ENCODE measurements around the gene EXD3. TPM values are rescaled to one million over a fixed set of nuclear protein-coding genes. Genes with fewer than 3 reads are reported as not detected.
"Not testable (repeated sequence)": the region's sequence is repeated elsewhere in the genome, so short reads cannot be mapped to it uniquely, and the experiment has no call there.

The EXD3 gene
- total and polyA plus RNA-seq, 4 donors = 9.4 to 43.5 (median 27.6) TPM

DNA sequence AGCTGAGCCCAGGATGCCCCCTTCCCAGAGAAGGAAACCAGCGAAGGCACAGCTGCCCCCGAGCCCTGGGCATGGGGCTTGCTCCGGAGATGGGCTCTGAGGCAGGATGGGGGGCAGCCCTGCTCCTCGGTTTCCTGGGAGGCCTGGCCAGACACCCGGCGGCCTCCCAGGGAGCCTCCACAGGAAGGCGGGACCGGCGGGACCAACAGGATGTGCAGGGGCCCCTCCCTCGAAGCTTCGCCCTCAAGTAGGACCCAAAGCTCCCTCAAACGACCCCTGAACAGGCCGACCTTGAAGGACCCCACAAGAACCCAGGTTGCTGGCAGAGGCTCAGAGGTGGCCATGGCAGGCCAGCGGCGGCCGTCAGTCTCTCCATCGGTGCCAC, 11.7 kb downstream of the EXD3 start:
- H3K27me3 ChIP-seq (ENCODE audit: control insufficient read depth, insufficient read depth, low read length) = no peaks in the 10 kb centered on the region
- H3K4me3 ChIP-seq (ENCODE audit: low read depth, low read length) = no peak overlapping the region
- no peak overlapping the region for H3K27ac ChIP-seq (ENCODE audit: low read depth, low read length)
- peaks cover 31% of the 10 kb centered on the region for H3K36me3 ChIP-seq (ENCODE audit: control insufficient read depth, insufficient read depth, low read length)
- DNase-seq (ENCODE audit: low read depth in 4 of 6, low spot score in 6 of 6) = no peak
- H3K4me1 ChIP-seq (ENCODE audit: control insufficient read depth, insufficient read depth, low read length) = peaks cover 35% of the 10 kb centered on the region
- no peaks in the 10 kb centered on the region for H3K9me3 ChIP-seq (ENCODE audit: control insufficient read depth, insufficient read depth, low read length)
- 82% methylated on average over 13 of the region's 17 CpGs for WGBS (ENCODE audit: insufficient coverage)

DNA sequence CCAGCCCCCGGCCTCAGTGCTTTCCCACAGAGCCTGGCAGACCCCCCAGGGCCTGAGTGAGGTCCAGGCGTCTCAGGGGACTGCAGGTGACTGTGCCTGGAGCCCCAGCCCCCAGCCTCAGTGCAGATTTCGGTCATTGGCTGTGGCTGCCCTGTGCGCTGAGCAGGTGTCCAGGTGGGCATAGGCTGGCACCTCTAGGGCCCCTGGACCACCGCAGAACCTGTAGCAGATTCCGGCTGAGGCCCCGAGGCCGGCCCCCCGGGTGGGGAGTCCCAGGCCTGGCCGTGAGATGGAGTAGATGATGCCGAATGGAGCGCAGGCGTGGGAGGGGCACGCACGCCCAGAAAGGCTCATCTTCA, 12.1 kb downstream of the EXD3 start:
- H3K4me3 ChIP-seq (ENCODE audit: low read depth, low read length) = no peak overlapping the region
- peaks cover 27% of the 10 kb centered on the region for H3K36me3 ChIP-seq (ENCODE audit: control insufficient read depth, insufficient read depth, low read length)
- H3K27me3 ChIP-seq (ENCODE audit: control insufficient read depth, insufficient read depth, low read length) = no peaks in the 10 kb centered on the region
- peaks cover 38% of the 10 kb centered on the region for H3K4me1 ChIP-seq (ENCODE audit: control insufficient read depth, insufficient read depth, low read length)
- DNase-seq (ENCODE audit: low read depth in 4 of 6, low spot score in 6 of 6) = no peak
- no peak overlapping the region for H3K27ac ChIP-seq (ENCODE audit: low read depth, low read length)
- no peaks in the 10 kb centered on the region for H3K9me3 ChIP-seq (ENCODE audit: control insufficient read depth, insufficient read depth, low read length)
- WGBS (ENCODE audit: insufficient coverage) = 86% methylated on average over 15 of the region's 15 CpGs

DNA sequence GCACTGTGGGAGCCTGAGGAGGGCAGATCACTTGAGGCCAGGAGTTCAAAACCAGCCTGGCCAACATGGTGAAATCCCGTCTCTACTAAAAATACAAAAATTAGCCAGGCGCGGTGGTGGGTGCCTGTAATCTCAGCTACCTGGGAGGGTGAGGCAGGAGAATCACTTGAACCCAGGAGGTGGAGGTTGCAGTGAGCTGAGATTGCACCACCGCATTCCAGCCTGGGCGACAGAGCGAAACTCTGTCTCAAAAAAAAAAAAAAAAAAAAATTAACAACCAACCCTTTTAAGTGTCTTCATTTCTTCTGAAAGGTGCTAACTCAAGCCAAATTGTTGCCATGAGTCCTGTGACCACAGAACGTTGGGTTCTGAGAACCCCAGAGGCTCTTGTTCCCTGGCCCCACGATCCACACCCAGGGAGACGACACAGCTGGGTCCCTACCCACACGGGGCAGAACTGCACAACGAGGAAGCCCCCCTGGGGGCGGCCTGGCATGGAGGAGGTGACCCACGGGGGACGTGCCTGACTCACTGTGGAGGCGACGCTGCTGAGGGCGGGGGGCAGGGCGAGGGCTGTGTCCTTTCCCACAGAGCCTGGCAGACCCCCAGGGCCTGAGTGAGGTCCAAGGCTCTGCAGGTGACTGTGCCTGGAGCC, 12.6 kb downstream of the EXD3 start:
- H3K27me3 ChIP-seq (ENCODE audit: control insufficient read depth, insufficient read depth, low read length); H3K4me3 ChIP-seq (ENCODE audit: low read depth, low read length); H3K27ac ChIP-seq (ENCODE audit: low read depth, low read length); DNase-seq (ENCODE audit: low read depth in 4 of 6, low spot score in 6 of 6); H3K9me3 ChIP-seq (ENCODE audit: control insufficient read depth, insufficient read depth, low read length): not testable (repeated sequence)
- 71% methylated on average over 14 of the region's 18 CpGs for WGBS (ENCODE audit: insufficient coverage)
- H3K36me3 ChIP-seq (ENCODE audit: control insufficient read depth, insufficient read depth, low read length) = peaks cover 26% of the 10 kb centered on the region
- peaks cover 38% of the 10 kb centered on the region for H3K4me1 ChIP-seq (ENCODE audit: control insufficient read depth, insufficient read depth, low read length)

- Histone ChIP-seq H3K36me3 (ENCODE audit: control insufficient read depth, insufficient read depth, low read length) (peaks cover 31% of the 10 kb centered on the region), H3K4me1 (ENCODE audit: control insufficient read depth, insufficient read depth, low read length) (peaks cover 38% of the 10 kb centered on the region), H3K27me3 (ENCODE audit: control insufficient read depth, insufficient read depth, low read length) (no peaks in the 10 kb centered on the region), H3K9me3 (ENCODE audit: control insufficient read depth, insufficient read depth, low read length) (no peaks in the 10 kb centered on the region), H3K27ac (ENCODE audit: low read depth, low read length) (no peak overlapping the region), H3K4me3 (ENCODE audit: low read depth, low read length) (no peak overlapping the region)
- 85% methylated on average over 10 of the region's 11 CpGs for WGBS (ENCODE audit: insufficient coverage)
- no peak for DNase-seq (ENCODE audit: low read depth in 4 of 6, low spot score in 6 of 6)
Measured at GRCh38 chr9:137409515-137409914, 13.4 kb downstream of the EXD3 start.

GRCh38 chr9:137408651-137409405, 14.1 kb downstream of the EXD3 start:
- no peaks in the 10 kb centered on the region for H3K9me3 ChIP-seq (ENCODE audit: control insufficient read depth, insufficient read depth, low read length)
- no peak overlapping the region for H3K27ac ChIP-seq (ENCODE audit: low read depth, low read length)
- WGBS (ENCODE audit: insufficient coverage) = 90% methylated on average over 18 of the region's 24 CpGs
- peaks cover 35% of the 10 kb centered on the region for H3K36me3 ChIP-seq (ENCODE audit: control insufficient read depth, insufficient read depth, low read length)
- DNase-seq (ENCODE audit: low read depth in 4 of 6, low spot score in 6 of 6) = no peak
- H3K27me3 ChIP-seq (ENCODE audit: control insufficient read depth, insufficient read depth, low read length) = no peaks in the 10 kb centered on the region
- H3K4me1 ChIP-seq (ENCODE audit: control insufficient read depth, insufficient read depth, low read length) = peaks cover 38% of the 10 kb centered on the region
- H3K4me3 ChIP-seq (ENCODE audit: low read depth, low read length) = no peak overlapping the region

DNA sequence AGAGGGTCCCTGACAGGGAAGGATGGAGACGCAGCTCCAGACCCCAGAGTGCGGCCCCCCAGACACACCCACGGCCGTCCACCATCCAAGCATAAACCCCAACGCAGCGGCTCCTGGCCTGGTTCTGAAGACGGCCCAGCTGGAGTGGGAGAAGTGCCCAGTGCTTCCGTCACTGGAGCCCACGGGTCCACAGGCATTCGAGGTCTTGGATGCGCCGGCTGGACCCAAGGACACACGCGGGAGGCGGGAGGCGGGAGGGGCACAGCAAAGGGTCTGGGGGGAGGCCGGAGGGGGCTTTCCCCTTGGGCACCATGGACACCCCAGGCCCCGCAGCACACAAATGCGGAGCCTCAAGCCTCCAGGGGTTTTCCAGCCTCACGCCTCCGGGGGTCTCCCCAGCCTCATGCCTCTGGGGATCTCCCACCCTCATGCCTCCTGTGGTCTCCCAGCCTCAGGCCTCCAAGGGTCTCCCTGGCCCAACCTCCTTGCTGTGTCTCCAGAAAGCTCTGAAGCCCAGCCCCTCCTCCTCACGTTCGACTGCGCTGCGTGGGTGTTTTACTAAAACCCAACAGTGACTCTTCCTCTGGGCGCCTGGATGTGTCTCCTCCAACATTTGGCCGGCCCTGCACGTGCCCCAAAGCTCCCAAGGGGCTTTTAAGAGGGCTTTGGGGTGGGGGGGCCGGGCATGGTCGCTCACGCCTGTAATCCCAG, 15.2 kb downstream of the EXD3 start:
- Histone ChIP-seq H3K9me3 (ENCODE audit: control insufficient read depth, insufficient read depth, low read length) (no peaks in the 10 kb centered on the region), H3K27ac (ENCODE audit: low read depth, low read length) (peak overlapping the region; percentile 47), H3K27me3 (ENCODE audit: control insufficient read depth, insufficient read depth, low read length) (no peaks in the 10 kb centered on the region), H3K36me3 (ENCODE audit: control insufficient read depth, insufficient read depth, low read length) (peaks cover 43% of the 10 kb centered on the region), H3K4me1 (ENCODE audit: control insufficient read depth, insufficient read depth, low read length) (peaks cover 38% of the 10 kb centered on the region), H3K4me3 (ENCODE audit: low read depth, low read length) (no peak overlapping the region)
- 52% methylated on average over 24 of the region's 31 CpGs for WGBS (ENCODE audit: insufficient coverage)
- DNase-seq (ENCODE audit: low read depth in 4 of 6, low spot score in 6 of 6) = peak in 2 of 6 donors; percentile 2 to 55

GRCh38 chr9:137406876-137407589, 15.9 kb downstream of the EXD3 start:
- peak overlapping the region; percentile 27 for H3K4me3 ChIP-seq (ENCODE audit: low read depth, low read length)
- H3K36me3 ChIP-seq (ENCODE audit: control insufficient read depth, insufficient read depth, low read length) = peaks cover 43% of the 10 kb centered on the region
- H3K27me3 ChIP-seq (ENCODE audit: control insufficient read depth, insufficient read depth, low read length) = no peaks in the 10 kb centered on the region
- DNase-seq (ENCODE audit: low read depth in 4 of 6, low spot score in 6 of 6) = peak in 4 of 6 donors; percentile 35 to 87 (median 72)
- H3K27ac ChIP-seq (ENCODE audit: low read depth, low read length) = peak overlapping the region; percentile 47
- H3K9me3 ChIP-seq (ENCODE audit: control insufficient read depth, insufficient read depth, low read length) = no peaks in the 10 kb centered on the region
- H3K4me1 ChIP-seq (ENCODE audit: control insufficient read depth, insufficient read depth, low read length) = peaks cover 34% of the 10 kb centered on the region
- 1% methylated on average over 63 of the region's 63 CpGs for WGBS (ENCODE audit: insufficient coverage)

- DNase-seq (ENCODE audit: low read depth in 4 of 6, low spot score in 6 of 6) = no peak
Measured at GRCh38 chr9:137406085-137406760, 16.7 kb downstream of the EXD3 start.

GRCh38 chr9:137405677-137406081, 17.3 kb downstream of the EXD3 start:
- no peaks in the 10 kb centered on the region for H3K9me3 ChIP-seq (ENCODE audit: control insufficient read depth, insufficient read depth, low read length)
- no peak overlapping the region for H3K4me3 ChIP-seq (ENCODE audit: low read depth, low read length)
- H3K27me3 ChIP-seq (ENCODE audit: control insufficient read depth, insufficient read depth, low read length) = no peaks in the 10 kb centered on the region
- H3K27ac ChIP-seq (ENCODE audit: low read depth, low read length) = no peak overlapping the region
- WGBS (ENCODE audit: insufficient coverage) = 92% methylated on average over 11 of the region's 11 CpGs
- peaks cover 32% of the 10 kb centered on the region for H3K36me3 ChIP-seq (ENCODE audit: control insufficient read depth, insufficient read depth, low read length)
- no peak for DNase-seq (ENCODE audit: low read depth in 4 of 6, low spot score in 6 of 6)
- peaks cover 22% of the 10 kb centered on the region for H3K4me1 ChIP-seq (ENCODE audit: control insufficient read depth, insufficient read depth, low read length)

More at GRCh38 chr9:137406085-137406760, 16.7 kb downstream of the EXD3 start:
- no peaks in the 10 kb centered on the region for H3K9me3 ChIP-seq (ENCODE audit: control insufficient read depth, insufficient read depth, low read length)
- H3K4me3 ChIP-seq (ENCODE audit: low read depth, low read length) = no peak overlapping the region
- WGBS (ENCODE audit: insufficient coverage) = 45% methylated on average over 14 of the region's 20 CpGs
- H3K4me1 ChIP-seq (ENCODE audit: control insufficient read depth, insufficient read depth, low read length) = peaks cover 27% of the 10 kb centered on the region
- peaks cover 38% of the 10 kb centered on the region for H3K36me3 ChIP-seq (ENCODE audit: control insufficient read depth, insufficient read depth, low read length)
- no peak overlapping the region for H3K27ac ChIP-seq (ENCODE audit: low read depth, low read length)
- H3K27me3 ChIP-seq (ENCODE audit: control insufficient read depth, insufficient read depth, low read length) = no peaks in the 10 kb centered on the region
